OCI-LY7 (cell line): ENCODE results near the gene SECISBP2.

ENCODE experiments used
- EZH2phosphoT487 ChIP-seq: fragments of 200-600 bp; sonication (generic); IDR thresholded peaks from 2 replicates; pipeline ENCODE4 v1.6.1; 2018; ENCODE audit warnings: low read depth, borderline replicate concordance, mild to moderate bottlenecking, mixed run types, antibody characterized with exemption, low read length, moderate library complexity, mixed read lengths
- TF ChIP-seq, protein P1 (sequence below): fragments of 200-600 bp; sonication (generic); conservative IDR thresholded peaks from 2 replicates; pipeline ENCODE4 v1.5.1; 2014; ENCODE audit warnings: mild to moderate bottlenecking, antibody characterized with exemption, low read length, moderate library complexity, mixed read lengths

DNA sequence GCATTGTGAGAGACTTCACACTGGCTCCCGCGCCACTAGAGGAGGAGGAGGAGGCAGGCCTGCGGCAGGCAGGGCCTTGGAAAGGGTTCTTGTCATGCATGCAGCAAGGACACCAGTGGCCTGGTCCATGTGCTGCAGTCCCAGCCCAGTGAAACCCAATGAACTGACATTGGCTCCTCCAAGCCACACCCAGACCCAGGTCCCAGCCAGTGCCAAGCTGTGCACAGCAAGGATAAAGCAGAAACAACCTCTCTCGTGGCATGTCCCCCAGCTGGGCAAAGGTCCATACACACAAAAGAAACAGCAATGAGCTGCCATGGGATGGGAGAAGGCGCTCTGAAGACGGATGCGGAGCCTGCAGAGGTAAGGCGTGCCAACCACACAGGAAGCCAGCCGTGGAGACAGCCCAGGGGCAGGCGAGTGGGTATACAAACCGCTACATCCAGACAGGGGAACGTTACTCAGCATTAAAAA lies 90.4 kb downstream of the SECISBP2 start:
- TF ChIP-seq, protein P1, sequence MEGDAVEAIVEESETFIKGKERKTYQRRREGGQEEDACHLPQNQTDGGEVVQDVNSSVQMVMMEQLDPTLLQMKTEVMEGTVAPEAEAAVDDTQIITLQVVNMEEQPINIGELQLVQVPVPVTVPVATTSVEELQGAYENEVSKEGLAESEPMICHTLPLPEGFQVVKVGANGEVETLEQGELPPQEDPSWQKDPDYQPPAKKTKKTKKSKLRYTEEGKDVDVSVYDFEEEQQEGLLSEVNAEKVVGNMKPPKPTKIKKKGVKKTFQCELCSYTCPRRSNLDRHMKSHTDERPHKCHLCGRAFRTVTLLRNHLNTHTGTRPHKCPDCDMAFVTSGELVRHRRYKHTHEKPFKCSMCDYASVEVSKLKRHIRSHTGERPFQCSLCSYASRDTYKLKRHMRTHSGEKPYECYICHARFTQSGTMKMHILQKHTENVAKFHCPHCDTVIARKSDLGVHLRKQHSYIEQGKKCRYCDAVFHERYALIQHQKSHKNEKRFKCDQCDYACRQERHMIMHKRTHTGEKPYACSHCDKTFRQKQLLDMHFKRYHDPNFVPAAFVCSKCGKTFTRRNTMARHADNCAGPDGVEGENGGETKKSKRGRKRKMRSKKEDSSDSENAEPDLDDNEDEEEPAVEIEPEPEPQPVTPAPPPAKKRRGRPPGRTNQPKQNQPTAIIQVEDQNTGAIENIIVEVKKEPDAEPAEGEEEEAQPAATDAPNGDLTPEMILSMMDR: no peak
- no peak for TF ChIP-seq EZH2phosphoT487
